Nucleus accumbens (tissue), 56 donors: ENCODE results near the gene SORCS3.
A peak's percentile ranks its signal among the peaks of the same experiment; 100 is the strongest.

Experiments
- DNase-seq, 56 donors: peaks; one replicate each; lab custom pipeline; 2025; lab: John Stamatoyannopoulos, UW

SORCS3 gene

DNA sequence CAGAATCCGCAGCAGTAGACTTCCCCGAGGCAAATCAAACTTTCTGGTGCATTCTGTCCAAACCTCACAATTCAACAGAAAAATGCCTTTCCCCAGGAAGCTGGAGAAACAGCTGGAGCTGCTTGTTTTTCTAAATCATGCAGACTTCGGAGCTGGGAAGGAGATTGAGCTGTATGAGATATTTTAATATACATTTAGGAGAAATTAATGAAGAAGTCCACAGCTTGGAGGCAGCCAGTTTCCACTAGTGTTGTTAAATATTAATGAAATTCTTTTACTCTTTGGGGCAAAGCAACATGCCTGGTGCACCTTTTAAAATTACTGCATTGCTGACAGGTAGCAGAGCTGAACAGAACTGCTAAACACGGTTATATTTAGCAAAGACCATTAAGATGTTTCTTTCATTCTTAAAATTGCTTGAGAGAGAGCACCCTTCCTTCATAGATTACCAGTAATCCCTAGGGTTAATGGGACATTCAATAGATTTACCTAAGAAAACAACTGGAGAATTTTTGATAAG is 566.4 kb downstream of the SORCS3 start:
- no peak for DNase-seq

DNA sequence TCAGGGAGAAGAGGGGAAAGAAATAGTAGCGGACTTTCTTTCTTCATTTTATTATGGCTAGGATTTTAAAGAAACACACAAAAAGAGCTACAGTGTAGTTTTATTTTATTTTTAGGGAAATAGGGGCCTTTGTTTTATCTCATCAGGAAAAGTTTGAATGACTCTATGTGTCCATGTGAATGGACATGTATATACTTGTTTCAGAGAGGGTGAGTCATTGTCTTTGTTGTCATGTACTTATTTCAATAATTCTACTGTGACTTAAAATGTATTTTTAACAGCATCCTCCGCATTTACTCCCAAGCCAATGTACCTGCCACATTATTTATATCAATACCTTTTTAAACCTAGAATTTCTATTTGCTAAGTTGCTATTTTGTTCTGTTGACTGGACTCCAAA is 569.5 kb downstream of the SORCS3 start:
- no peak for DNase-seq

DNA sequence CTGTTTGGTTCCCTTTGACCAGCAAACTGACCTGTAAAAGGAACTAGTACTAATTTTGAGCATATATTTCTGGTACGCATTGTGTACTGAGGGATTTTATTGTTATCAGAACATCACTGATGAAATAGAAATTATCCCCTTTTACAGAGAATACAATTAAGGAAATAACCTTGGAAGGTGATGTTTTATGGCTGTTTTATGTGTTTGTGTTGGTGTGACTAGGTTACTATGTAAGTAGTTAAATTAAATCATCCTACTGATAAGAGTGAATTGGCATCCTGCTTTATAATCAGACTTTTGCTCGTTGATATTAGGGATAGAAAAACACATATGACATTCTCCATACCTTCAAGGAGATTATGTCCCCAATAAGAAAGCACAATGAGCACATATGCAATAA is 596.6 kb downstream of the SORCS3 start:
- no peak for DNase-seq

DNA sequence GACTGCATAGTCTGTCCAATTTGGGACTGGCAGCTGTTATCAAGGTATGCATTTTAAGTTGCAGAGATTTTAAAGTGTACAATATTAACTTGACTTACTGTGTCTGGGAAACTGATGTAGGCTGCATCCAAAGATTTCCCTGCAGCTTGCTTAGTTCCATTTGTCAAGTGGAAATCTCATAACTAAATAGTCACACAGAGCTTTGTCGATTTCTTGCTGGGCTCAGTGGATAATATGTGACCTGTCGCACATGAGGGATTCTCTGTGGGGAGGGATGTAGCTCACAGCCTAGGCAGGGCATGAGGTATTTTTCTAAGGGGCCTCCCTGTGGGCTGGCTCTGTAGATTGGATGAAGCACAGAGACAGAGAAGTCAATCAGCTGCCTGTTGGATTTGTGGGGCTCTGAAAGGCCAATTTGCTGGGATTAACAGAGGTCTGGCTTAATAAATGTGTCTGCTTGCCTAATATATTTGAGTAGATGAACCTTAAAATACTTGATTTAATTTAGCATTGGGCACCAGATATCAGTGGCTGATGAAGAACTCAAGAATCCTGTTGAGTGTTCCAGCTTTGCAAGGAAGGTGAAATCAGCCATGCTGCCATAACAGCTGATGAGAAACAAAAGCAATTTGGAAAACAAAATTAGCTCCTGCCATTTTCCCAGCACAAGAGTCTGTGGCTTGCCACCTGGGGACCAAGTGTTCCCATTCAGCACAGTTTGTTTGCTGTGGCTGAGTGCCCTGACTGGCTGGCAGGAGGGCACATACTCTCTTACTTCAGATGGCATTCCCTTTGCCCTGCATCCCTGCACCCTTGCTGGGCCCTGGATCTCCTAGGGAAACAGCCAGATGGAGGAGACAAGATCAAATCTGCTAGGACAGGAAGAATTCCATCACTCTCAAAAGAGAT is 598.5 kb downstream of the SORCS3 start:
- DNase-seq: peak in 18 of 56 donors; percentile 1 to 39 (median 9)

DNA sequence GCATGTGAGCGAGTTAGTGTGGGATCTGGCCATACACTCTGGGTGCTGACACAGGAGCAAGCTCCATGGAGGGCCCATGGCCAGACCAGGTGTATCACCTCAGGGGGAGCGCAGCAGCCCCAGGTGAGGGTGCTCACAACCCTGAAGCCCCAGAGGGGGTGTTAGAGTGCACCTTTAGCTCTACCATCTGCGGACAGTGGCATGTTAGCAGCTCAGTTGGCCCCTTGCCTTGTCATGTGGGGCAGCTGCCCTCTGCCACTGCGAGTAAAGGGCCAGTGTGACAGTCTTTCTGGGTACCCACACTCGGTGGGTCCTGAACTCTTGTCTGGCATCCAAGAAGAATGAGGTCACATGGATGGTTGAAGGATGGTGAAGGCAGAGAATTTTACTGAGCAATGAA is 600.2 kb downstream of the SORCS3 start:
- no peak for DNase-seq

DNA sequence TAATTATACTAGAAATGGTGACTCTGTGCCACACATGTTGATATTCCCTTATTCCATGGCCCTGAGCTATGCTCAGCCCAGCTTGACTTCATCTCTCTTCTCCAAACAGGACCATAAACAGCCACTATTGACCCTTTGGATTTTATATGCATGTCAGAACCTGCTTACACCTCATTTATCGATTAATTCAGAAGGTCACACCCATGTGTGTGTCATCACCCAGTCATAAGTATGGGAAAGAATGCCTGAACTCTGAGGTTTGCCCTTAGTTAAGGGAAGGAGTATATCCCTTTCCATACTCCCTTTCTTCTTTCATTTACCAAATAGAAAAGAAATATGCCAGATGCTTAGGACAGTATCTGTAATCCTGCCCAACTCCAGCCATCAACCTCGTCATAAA is 602.3 kb downstream of the SORCS3 start:
- DNase-seq: no peak

DNA sequence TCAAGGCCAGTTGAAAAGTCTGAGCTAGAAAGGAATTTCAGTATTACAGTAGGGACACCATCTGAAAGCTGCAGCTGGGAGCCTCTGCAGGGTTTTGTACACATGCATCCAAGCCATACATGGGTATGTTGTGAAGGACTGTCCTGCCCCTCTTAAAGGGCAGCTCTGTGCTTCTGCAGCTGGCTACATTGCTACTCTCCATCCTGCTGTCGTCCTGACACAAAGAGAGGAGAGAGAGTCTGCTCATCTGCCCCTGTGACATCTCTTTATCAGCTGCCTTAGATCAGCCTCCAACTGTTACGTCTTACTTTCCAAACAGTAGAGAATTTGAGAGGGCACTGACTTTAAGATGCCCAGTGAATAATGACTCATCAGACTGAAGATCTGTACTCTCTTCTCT is 602.7 kb downstream of the SORCS3 start:
- DNase-seq: no peak

DNA sequence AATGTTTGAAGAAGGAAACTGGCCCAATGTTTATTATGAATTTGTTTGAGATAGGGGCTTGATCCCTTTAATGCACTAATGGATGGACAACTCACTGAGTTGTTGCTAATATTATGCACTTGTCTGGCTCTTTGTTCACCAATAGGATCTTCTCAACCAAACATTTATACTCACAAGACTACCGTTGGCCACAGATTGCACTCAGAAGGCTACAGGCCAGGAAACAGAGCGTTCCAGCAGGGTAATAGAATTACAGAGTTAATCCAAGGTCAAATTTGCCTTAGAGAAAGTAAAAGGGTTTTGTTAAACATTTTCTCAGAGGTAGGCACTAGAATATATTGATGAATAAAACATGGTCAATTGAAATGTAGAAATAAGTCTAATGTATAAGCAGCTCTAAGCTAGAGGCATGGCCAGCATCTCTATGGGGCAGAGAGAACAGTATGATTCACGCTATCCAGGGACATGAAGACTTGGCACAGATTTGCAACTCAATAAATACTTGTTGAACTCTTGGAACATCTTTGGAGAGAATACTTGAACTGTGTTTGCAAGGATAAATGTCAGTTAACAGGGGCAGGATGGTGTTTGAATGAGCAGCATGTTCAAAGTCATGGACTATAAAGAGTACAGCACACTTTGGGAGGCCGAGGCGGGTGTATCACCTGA is 606.9 kb downstream of the SORCS3 start:
- DNase-seq: peak in 1 of 56 donors; percentile 5

DNA sequence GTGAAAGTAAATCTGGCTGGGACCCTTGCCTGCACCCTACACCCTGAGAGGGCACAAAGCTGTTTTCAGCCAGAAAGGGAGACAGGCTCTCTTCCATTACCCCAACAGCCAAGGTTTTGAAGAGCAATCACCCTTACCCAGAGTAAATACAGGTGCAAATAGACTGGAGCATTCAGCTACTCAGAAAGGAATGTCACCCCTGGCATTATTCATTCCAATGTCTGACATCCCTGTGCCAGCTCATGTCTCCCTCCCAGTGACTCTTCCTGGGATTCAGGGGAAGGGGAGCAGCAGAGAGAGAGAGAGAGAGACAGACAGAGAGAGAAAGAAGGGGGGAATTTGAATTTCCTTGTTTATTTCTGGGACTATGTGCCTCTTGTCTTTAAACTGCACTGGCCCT is 611.8 kb downstream of the SORCS3 start:
- DNase-seq: no peak

DNA sequence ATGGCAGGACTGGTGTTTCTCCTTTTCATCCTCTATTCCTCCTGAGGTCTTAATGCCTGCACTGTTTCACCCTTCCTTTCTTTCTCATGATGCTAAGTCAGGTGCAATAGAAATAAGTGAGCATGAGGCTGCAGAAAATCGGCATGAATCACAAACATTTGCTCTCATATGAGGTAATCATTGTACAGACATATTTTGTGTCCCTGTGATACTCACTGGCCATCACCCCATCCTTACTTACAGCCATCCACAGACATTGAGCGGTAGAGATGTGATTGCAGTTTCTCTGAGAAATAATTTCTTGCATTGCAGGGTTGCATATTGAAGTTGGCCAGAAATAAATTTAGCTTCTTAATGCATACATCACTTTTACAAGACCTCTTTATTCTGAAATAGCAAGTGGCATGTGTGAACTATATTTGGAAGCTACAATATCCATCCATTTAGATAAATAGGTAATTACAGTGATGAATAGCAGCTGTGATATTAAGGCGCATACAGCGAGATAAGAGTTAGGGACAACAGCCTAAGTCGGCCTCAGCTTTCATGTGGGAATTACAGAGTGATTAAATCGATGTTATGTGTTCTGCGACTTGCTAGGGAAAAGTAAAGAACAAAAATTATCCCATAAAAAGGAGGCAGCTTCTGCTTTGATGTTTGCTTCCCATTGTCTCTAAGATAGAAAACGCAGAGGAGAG is 612.6 kb downstream of the SORCS3 start:
- DNase-seq: no peak

DNA sequence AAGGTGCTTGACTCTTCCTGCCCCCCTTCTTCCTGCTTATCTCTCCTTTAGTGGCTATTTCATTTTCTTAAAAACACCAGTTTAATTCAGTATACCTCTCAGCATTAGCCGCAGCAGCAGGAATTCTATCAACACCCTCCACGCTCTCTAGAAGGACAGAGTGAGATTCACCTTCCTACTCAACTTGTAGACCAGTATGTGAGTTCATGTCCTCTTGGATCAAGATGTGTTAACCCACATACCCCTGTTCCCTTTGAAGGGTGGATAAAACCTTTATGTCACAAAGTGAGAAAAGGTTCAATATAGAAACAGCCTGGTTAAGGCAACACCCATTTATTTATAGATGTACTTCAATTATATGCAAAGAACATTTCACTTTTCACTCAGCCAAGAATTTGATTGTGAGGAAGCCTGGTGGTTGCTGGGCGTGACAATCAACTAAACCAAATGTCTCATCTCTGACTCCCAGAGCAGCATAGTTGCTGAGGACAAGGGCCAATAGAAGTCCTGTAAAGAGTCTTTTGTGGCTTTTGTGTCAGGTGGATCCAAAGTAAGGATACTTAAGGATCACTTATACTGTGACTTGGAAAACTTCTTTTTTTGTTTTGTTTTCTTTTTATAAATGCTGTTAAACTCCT is 617.1 kb downstream of the SORCS3 start:
- no peak for DNase-seq

DNA sequence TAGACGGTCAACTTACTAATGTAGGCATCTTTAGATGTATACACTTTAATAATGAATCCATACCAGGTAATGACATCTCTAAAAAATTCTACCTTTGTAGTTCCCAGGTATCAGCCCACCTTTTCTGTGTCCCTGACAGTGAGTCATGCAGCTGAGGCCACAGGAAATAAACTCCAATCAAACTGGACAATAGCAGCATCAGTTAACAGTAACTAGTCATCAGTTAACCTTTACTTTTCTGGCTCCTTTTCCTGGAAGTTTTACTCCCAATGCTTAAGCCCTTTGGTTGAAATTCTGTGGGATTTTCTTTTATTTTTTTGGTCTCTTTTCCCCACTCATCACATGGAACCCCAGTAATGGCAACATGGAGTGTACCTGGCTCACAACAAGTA is 617.6 kb downstream of the SORCS3 start:
- DNase-seq: no peak

DNA sequence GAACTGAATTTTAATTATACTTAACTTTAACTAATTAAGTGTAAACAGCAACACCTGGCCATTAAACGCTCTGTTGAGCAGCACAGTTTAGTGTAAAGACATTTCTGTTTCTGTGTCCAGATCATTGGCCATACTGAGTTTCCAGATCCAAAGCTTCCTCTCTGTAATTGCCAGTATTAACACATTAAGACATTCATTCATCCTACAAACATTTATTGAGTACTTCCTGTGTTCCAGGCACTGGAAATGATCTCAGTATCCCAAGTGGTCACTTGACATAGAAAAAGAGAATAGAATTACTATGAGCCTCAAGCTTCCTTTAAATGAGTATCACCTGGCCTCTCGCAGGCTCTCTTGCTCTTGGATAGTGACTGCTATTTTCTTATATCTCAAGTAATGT is 618.1 kb downstream of the SORCS3 start:
- no peak for DNase-seq

DNA sequence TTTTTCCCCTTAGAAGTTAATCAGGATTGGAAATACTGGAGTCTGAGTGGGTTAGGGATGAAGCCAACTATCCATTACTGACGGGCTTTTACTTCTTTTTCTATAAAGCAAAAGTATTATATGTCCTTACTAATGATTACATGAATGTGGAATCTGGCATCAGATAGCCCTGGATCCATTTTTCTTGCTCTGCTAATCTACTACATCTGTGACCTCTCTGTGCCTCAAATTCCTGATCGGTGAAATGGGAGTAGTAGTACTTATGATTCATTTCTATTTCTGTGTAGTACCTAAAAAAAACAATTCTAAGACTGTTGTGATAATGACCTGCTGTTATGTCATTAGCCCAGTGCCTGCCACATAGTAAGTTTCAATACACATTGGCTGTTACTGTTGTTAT is 621.6 kb downstream of the SORCS3 start:
- no peak for DNase-seq

DNA sequence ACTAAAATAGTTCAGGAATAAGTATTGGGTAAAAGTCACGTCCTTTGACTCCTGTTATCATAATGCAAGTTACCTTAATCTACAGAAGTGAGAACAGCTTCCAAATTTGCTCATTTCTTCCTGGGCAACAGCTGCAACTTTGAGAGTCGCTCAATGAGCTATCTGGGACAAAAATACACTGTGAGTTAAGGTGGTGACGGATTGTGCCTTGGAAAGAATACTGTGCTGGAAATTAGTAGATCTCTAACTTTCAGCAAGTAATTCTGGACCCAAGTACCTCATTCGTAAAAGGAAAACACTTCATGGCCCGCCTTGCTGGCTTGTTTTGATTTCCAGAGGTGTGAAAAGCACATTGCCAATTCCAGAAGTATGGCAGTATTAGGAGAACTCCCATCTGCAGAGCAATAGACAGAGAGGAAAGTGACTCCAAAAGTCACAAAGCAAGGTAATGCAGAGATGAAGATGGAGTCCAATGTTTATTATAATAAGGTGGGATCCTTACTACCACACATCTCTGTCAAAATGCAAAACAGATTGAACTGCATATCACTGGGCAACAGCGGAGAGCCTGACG is 626.0 kb downstream of the SORCS3 start:
- DNase-seq: no peak

DNA sequence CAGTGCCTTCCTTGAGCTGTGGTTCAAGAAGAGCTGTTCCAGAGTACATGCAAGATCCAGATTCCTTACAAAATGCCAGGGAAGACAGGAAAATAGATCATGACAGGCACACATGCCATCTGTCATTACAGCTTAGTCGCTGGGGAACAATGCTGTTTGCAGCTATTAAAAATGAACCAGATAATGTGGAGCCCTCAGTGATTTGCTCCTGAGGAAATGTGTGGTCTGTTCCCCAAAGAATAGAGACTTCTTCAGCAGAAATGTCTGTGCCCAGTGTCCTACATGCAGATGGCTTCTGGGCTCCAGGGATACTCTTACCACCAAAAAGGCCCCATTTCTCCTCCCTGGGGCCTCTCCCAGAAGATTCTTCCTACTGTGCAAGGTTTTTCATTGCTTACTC is 627.9 kb downstream of the SORCS3 start:
- DNase-seq: no peak

DNA sequence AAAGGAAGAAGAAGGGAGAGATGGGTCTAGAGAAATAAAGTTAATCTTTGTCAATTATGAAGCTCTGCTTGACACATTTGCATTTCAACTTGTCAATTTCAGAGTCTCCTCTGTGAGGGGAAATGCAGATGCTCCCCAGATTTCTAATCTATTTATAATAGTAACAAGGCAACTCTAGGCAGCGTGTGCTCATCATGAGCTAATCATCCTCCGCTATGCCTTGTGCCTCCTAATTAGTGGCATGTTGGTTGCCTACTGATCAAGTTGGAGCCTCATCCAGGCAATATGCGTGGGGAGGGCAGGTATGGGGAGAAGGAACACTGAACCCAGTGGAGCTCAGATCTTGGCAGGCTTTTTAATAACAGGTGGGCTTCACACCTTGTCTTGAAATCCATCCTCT is 628.6 kb downstream of the SORCS3 start:
- DNase-seq: no peak

DNA sequence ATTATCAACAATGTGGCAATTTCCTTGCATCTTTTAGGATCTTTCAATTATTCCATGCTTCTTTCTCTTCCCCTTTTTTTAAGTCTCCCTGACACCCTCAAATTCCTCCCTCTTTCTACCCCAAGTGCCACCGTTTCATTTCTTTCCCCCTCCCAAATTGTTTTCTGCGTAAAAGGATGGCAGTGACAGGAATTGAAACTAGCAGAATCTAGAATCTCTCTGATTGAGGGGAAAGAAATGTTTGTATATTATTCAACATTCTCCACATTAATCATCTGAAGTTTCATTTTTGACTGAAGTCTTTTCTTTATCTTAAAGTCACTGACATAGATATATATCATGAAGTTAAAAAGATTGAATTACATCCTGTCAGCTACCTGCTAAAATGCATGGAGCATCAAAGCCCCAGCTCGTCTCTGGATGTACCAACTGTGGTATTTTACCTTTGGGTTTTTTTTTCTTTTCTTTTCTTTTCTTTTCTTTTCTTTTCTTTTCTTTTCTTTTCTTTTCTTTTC is 633.5 kb downstream of the SORCS3 start:
- DNase-seq: no peak

DNA sequence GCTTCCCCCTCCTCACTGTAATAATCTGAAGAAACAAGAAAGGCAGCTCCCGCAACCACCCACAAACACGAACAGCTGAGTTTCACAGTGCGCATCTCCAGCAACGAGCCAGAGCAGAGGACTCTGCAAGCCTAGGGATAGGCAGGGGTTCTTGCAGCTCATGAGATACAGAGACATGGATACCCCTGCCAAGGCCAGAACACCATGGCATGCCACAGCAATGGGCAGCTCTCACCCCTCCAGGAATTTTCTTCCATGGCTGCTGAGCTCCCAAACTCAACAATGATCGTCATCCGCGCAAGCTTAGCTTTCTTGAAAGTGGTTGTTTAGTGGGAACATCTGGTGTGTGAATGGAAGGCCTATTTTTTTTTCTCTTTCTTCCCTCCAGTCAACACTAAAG is 637.3 kb downstream of the SORCS3 start:
- DNase-seq: no peak

DNA sequence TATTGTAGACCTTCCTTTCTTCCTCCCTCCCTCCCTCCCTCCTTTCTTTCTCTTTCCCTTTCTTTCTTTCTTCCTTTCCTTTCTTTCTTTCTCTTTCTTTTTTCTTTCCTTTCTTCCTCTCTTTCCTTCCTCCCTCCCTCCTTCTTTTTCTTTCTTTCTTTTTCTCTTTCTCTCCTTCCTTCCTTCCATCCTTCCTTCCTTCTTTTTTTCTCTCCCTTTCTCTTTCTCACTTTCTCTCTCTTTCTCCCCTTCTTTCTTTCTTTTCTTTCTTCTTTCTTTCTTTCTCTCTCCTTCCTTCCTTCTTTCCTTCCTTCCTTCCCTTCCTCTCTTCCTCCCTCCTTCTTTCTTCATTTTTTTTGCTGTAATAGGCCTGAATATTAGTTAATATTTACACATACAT is 638.0 kb downstream of the SORCS3 start:
- DNase-seq: no peak
